GM12891 (cell line): ENCODE measurements around the gene GPX4.

Experiments
- PAX5 ChIP-seq: IDR thresholded peaks from 2 replicates; pipeline ENCODE4 v1.6.1; 2011; ENCODE audit warnings: low read length, moderate library complexity, mild to moderate bottlenecking; ENCODE audit not compliant: insufficient read depth, severe bottlenecking
- POLR2A ChIP-seq: IDR thresholded peaks from 2 replicates; pipeline ENCODE4 v1.6.1; 2011; ENCODE audit warnings: low read depth, low read length, control low read depth
- POLR2AphosphoS5 ChIP-seq: IDR thresholded peaks from 2 replicates; pipeline ENCODE4 v1.6.1; 2011; ENCODE audit warnings: low read depth, low read length, control low read depth
- POU2F2 ChIP-seq: IDR thresholded peaks from 2 replicates; pipeline ENCODE4 v1.6.1; 2011; ENCODE audit warnings: low read depth, mild to moderate bottlenecking, control low read depth, low read length, moderate library complexity
- SPI1 ChIP-seq: IDR thresholded peaks from 2 replicates; pipeline ENCODE4 v1.6.1; 2011; ENCODE audit warnings: low read depth, low read length, control low read depth
- TAF1 ChIP-seq: IDR thresholded peaks from 2 replicates; pipeline ENCODE4 v1.6.1; 2011; ENCODE audit warnings: low read depth, low read length, control low read depth

GRCh38 chr19:1145635-1146411 lies 42.0 kb downstream of the GPX4 start:
- no peak for TF ChIP-seq POLR2A
- no peak for TF ChIP-seq POLR2AphosphoS5
- TF ChIP-seq TAF1, result no peak
- TF ChIP-seq PAX5, result no peak
- no peak for TF ChIP-seq SPI1
- no peak for TF ChIP-seq POU2F2
